Glutamatergic neuron (in vitro differentiated cells): ENCODE results near the gene KIF11. TPM values are rescaled to one million over a fixed set of nuclear protein-coding genes. Genes with fewer than 3 reads are reported as not detected.
"Not testable (repeated sequence)": the region's sequence is repeated elsewhere in the genome, so short reads cannot be mapped to it uniquely, and the experiment has no call there.

Experiments used
- DNase-seq: peaks from one replicate; pipeline ENCODE4 v3.0.0; 2022
- H3K27ac Mint-ChIP-seq: one replicate; pipeline ENCODE4 v1.8.0; 2020; ENCODE audit warnings: mild to moderate bottlenecking, mixed read lengths, inconsistent platforms; ENCODE audit not compliant: unreplicated experiment
- H3K27me3 Mint-ChIP-seq: one replicate; pipeline ENCODE4 v1.8.0; 2020; ENCODE audit warnings: mild to moderate bottlenecking, moderate library complexity, mixed read lengths, inconsistent platforms; ENCODE audit not compliant: unreplicated experiment
- H3K36me3 Mint-ChIP-seq: one replicate; pipeline ENCODE4 v1.8.0; 2020; ENCODE audit warnings: mild to moderate bottlenecking, mixed read lengths, inconsistent platforms; ENCODE audit not compliant: unreplicated experiment
- H3K4me1 Mint-ChIP-seq: one replicate; pipeline ENCODE4 v1.8.0; 2020; ENCODE audit warnings: mild to moderate bottlenecking, low read depth, mixed read lengths, inconsistent platforms; ENCODE audit not compliant: unreplicated experiment
- H3K4me3 Mint-ChIP-seq: one replicate; pipeline ENCODE4 v1.8.0; 2020; ENCODE audit warnings: mild to moderate bottlenecking, mixed read lengths, inconsistent platforms; ENCODE audit not compliant: unreplicated experiment
- H3K9me3 Mint-ChIP-seq: one replicate; pipeline ENCODE4 v1.8.0; 2020; ENCODE audit warnings: mild to moderate bottlenecking, moderate library complexity, mixed read lengths, inconsistent platforms; ENCODE audit not compliant: unreplicated experiment
- CTCF ChIP-seq: fragments of 200-600 bp; sonication (generic); IDR thresholded peaks from one replicate; pipeline ENCODE4 v1.5.0; 2021; ENCODE audit not compliant: partially characterized antibody, unreplicated experiment
- total RNA-seq: library from RNA; stranded (reverse); fragmentation: NEBNext Ultra II Directional; extraction: Animal tissue kit (Norgen Biotek cat#: 25700); gene quantifications from one replicate; pipeline ENCODE4 v1.2.1, GENCODE V29; 2021; ENCODE audit not compliant: unreplicated experiment

Gene KIF11
- total RNA-seq, 1 donor from 2014 or later = 7.2 TPM

- no peak for DNase-seq
- H3K27ac Mint-ChIP-seq = no peak overlapping the region
- H3K4me1 Mint-ChIP-seq = no peaks in the 10 kb centered on the region
- H3K9me3 Mint-ChIP-seq = no peaks in the 10 kb centered on the region
- TF ChIP-seq CTCF = no peak
- H3K4me3 Mint-ChIP-seq = no peak overlapping the region
- H3K36me3 Mint-ChIP-seq = no peaks in the 10 kb centered on the region
- peaks cover 2% of the 10 kb centered on the region for H3K27me3 Mint-ChIP-seq
Observed at GRCh38 chr10:92640107-92640506, 47.2 kb downstream of the KIF11 start.

GRCh38 chr10:92641492-92641891 is 48.6 kb downstream of the KIF11 start:
- no peak overlapping the region for H3K27ac Mint-ChIP-seq
- H3K9me3 Mint-ChIP-seq = no peaks in the 10 kb centered on the region
- no peak for TF ChIP-seq CTCF
- no peak overlapping the region for H3K4me3 Mint-ChIP-seq
- peaks cover 2% of the 10 kb centered on the region for H3K27me3 Mint-ChIP-seq
- H3K36me3 Mint-ChIP-seq = no peaks in the 10 kb centered on the region
- DNase-seq = no peak
- H3K4me1 Mint-ChIP-seq = no peaks in the 10 kb centered on the region

- no peak overlapping the region for H3K4me3 Mint-ChIP-seq
- H3K36me3 Mint-ChIP-seq = no peaks in the 10 kb centered on the region
- H3K27me3 Mint-ChIP-seq = peaks cover 2% of the 10 kb centered on the region
Observed at GRCh38 chr10:92644921-92645320, 52.0 kb downstream of the KIF11 start.

GRCh38 chr10:92650864-92651263 is 57.9 kb downstream of the KIF11 start:
- H3K27ac Mint-ChIP-seq = not testable (repeated sequence)

More at GRCh38 chr10:92644921-92645320, 52.0 kb downstream of the KIF11 start:
- no peak for DNase-seq
- H3K27ac Mint-ChIP-seq = no peak overlapping the region
- H3K9me3 Mint-ChIP-seq = no peaks in the 10 kb centered on the region
- TF ChIP-seq CTCF = no peak
- H3K4me1 Mint-ChIP-seq = no peaks in the 10 kb centered on the region

GRCh38 chr10:92655426-92655825 is 62.5 kb downstream of the KIF11 start:
- H3K9me3 Mint-ChIP-seq = no peaks in the 10 kb centered on the region
- no peak overlapping the region for H3K4me3 Mint-ChIP-seq
- no peaks in the 10 kb centered on the region for H3K4me1 Mint-ChIP-seq
- DNase-seq = no peak
- no peak for TF ChIP-seq CTCF
- no peaks in the 10 kb centered on the region for H3K36me3 Mint-ChIP-seq
- H3K27ac Mint-ChIP-seq = no peak overlapping the region
- peaks cover 2% of the 10 kb centered on the region for H3K27me3 Mint-ChIP-seq

More at GRCh38 chr10:92650864-92651263, 57.9 kb downstream of the KIF11 start:
- not testable (repeated sequence) for DNase-seq, H3K36me3 Mint-ChIP-seq, H3K4me1 Mint-ChIP-seq, H3K9me3 Mint-ChIP-seq, H3K4me3 Mint-ChIP-seq, H3K27me3 Mint-ChIP-seq
